Mononuclear cell (primary cell): ENCODE results near the gene PVALEF. TPM values are rescaled to one million over a fixed set of nuclear protein-coding genes. Genes with fewer than 3 reads are reported as not detected.

Experiments used
- H3K27me3 ChIP-seq: 2 replicates; pipeline ENCODE4 v1.6.0; 2011; ENCODE audit warnings: low read length, control low read depth; ENCODE audit not compliant: insufficient read depth
- H3K4me1 ChIP-seq: 2 replicates; pipeline ENCODE4 v1.5.1; 2011; ENCODE audit warnings: mild to moderate bottlenecking, low read length, control low read depth; ENCODE audit not compliant: insufficient read depth
- H3K4me3 ChIP-seq: 2 replicates; pipeline ENCODE4 v1.5.1; 2011; ENCODE audit warnings: mild to moderate bottlenecking, low read length, moderate library complexity
- H3K9me3 ChIP-seq: 2 replicates; pipeline ENCODE4 v1.5.1; 2011; ENCODE audit warnings: low read depth, mild to moderate bottlenecking, control low read depth, low read length
- total RNA-seq: library from RNA; depleted of rRNA; stranded (reverse); fragments of >200 nt; gene quantifications from one replicate; pipeline ENCODE4 v1.2.3, GENCODE V29; 2012

The PVALEF gene
- total RNA-seq = not detected

GRCh38 chr17:81165246-81166032 is at the start of gene PVALEF:
TSS of gene PVALEF (plus strand) at chr17:81165507. CDS start at chr17:81181227, 15,720 bp downstream.
- Histone ChIP-seq H3K27me3 (peaks cover 8% of the 10 kb centered on the region), H3K4me3 (no peak within 1 kb of the TSS), H3K4me1 (peaks cover 7% of the 10 kb centered on the region), H3K9me3 (no peaks in the 10 kb centered on the region)

GRCh38 chr17:81115749-81116464 is 49.4 kb upstream of the PVALEF start:
- H3K4me1 ChIP-seq = no peaks in the 10 kb centered on the region
- no peak overlapping the region for H3K4me3 ChIP-seq
- no peaks in the 10 kb centered on the region for H3K27me3 ChIP-seq
- H3K9me3 ChIP-seq = no peaks in the 10 kb centered on the region

- H3K4me3 ChIP-seq = no peak overlapping the region
- H3K9me3 ChIP-seq = no peaks in the 10 kb centered on the region
- no peaks in the 10 kb centered on the region for H3K27me3 ChIP-seq
- no peaks in the 10 kb centered on the region for H3K4me1 ChIP-seq
Measured at GRCh38 chr17:81116704-81117103, 48.6 kb upstream of the PVALEF start.

- Histone ChIP-seq H3K4me3 (no peak overlapping the region), H3K4me1 (no peaks in the 10 kb centered on the region), H3K27me3 (no peaks in the 10 kb centered on the region), H3K9me3 (no peaks in the 10 kb centered on the region)
Measured at GRCh38 chr17:81117672-81118198, 47.6 kb upstream of the PVALEF start.

- Histone ChIP-seq H3K4me3 (no peak overlapping the region), H3K27me3 (no peaks in the 10 kb centered on the region), H3K4me1 (no peaks in the 10 kb centered on the region)
Measured at GRCh38 chr17:81118308-81119221, 46.7 kb upstream of the PVALEF start.

GRCh38 chr17:81119223-81120148 is 45.8 kb upstream of the PVALEF start:
- Histone ChIP-seq H3K9me3 (no peaks in the 10 kb centered on the region), H3K27me3 (no peaks in the 10 kb centered on the region), H3K4me1 (no peaks in the 10 kb centered on the region), H3K4me3 (no peak overlapping the region)

More at GRCh38 chr17:81118308-81119221, 46.7 kb upstream of the PVALEF start:
- no peaks in the 10 kb centered on the region for H3K9me3 ChIP-seq

GRCh38 chr17:81120149-81120484 is 45.2 kb upstream of the PVALEF start:
- H3K4me1 ChIP-seq = no peaks in the 10 kb centered on the region
- H3K9me3 ChIP-seq = no peaks in the 10 kb centered on the region
- no peaks in the 10 kb centered on the region for H3K27me3 ChIP-seq
- H3K4me3 ChIP-seq = no peak overlapping the region

GRCh38 chr17:81120695-81121621 is 44.3 kb upstream of the PVALEF start:
- H3K4me3 ChIP-seq = no peak overlapping the region
- H3K9me3 ChIP-seq = no peaks in the 10 kb centered on the region
- no peaks in the 10 kb centered on the region for H3K27me3 ChIP-seq
- no peaks in the 10 kb centered on the region for H3K4me1 ChIP-seq

GRCh38 chr17:81121841-81122733 is 43.2 kb upstream of the PVALEF start:
- no peaks in the 10 kb centered on the region for H3K9me3 ChIP-seq
- no peak overlapping the region for H3K4me3 ChIP-seq
- no peaks in the 10 kb centered on the region for H3K4me1 ChIP-seq
- H3K27me3 ChIP-seq = no peaks in the 10 kb centered on the region

GRCh38 chr17:81123052-81124048 is 42.0 kb upstream of the PVALEF start:
- Histone ChIP-seq H3K27me3 (no peaks in the 10 kb centered on the region), H3K4me3 (no peak overlapping the region), H3K4me1 (no peaks in the 10 kb centered on the region), H3K9me3 (no peaks in the 10 kb centered on the region)

- Histone ChIP-seq H3K9me3 (no peaks in the 10 kb centered on the region), H3K27me3 (no peaks in the 10 kb centered on the region), H3K4me3 (no peak overlapping the region), H3K4me1 (no peaks in the 10 kb centered on the region)
Measured at GRCh38 chr17:81124377-81124776, 40.9 kb upstream of the PVALEF start.
